Measurements from ENCODE around the gene IL32. TPM values are rescaled to one million over a fixed set of nuclear protein-coding genes. Genes with fewer than 3 reads are reported as not detected.
"Not testable (repeated sequence)": the region's sequence is repeated elsewhere in the genome, so short reads cannot be mapped to it uniquely, and the experiment has no call there.

The IL32 gene
- total and polyA plus RNA-seq, 8 donors: 59.4 to 310 (median 65.5) TPM

DNA sequence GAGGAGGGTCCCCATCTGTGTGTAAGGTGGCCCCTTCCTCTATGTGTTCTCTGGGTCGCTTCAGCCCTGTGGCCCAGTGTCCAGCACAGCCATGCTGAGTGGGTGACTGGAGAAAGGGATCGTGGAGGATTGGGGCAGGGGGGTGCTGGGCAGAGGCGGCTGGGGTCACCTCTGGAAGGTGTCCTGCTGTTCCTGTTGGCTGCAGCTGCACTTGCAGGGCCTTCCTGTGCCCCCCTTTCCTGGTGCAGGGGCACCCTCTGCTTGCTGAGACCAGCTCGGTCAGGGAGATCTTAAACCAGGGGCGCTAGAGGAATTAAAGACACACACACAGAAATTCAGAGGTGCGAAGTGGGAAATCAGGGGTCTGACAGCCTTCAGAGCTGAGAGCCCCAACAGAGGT lies 11.1 kb downstream of the IL32 start:
- no peaks in the 10 kb centered on the region for H3K9me3 ChIP-seq
- no peak overlapping the region for H3K4me3 ChIP-seq
- intact Hi-C loops (cut with DNase I): no loop called here
- TF ChIP-seq, protein P1, sequence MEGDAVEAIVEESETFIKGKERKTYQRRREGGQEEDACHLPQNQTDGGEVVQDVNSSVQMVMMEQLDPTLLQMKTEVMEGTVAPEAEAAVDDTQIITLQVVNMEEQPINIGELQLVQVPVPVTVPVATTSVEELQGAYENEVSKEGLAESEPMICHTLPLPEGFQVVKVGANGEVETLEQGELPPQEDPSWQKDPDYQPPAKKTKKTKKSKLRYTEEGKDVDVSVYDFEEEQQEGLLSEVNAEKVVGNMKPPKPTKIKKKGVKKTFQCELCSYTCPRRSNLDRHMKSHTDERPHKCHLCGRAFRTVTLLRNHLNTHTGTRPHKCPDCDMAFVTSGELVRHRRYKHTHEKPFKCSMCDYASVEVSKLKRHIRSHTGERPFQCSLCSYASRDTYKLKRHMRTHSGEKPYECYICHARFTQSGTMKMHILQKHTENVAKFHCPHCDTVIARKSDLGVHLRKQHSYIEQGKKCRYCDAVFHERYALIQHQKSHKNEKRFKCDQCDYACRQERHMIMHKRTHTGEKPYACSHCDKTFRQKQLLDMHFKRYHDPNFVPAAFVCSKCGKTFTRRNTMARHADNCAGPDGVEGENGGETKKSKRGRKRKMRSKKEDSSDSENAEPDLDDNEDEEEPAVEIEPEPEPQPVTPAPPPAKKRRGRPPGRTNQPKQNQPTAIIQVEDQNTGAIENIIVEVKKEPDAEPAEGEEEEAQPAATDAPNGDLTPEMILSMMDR (IDR thresholded peaks at IDR 0.05): no peak
- ATAC-seq (no peak), DNase-seq (no peak)
- no peaks in the 10 kb centered on the region for H3K27me3 ChIP-seq
- H3K27ac ChIP-seq: peak overlapping the region in 1 of 2 donors; percentile 43
- H3K36me3 ChIP-seq: peaks cover 0 to 3% of the 10 kb centered on the region in 2 donors
- peaks cover 0 to 21% of the 10 kb centered on the region in 2 donors for H3K4me1 ChIP-seq

DNA sequence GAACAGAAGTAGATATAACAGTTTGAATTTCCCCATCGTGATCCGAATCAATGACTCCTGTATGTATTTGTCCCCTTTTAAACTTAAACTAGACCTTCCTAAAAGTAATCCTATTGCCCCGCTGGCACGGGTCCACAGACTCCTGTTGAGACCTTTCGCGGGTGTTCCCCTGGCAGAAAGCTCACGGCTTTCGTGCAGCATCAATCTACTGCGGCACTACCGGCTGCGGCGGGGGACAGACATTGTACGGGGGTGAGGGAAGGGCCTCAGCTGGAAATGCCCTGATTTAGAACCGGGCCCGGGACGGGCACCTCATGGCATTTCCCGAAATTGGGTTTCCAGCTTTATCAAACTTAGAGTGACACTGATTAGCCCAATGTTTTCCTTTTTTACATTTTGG lies 14.6 kb downstream of the IL32 start:
- Histone ChIP-seq H3K27ac (no peak overlapping the region), H3K4me3 (no peak overlapping the region), H3K36me3 (peaks cover 0 to 3% of the 10 kb centered on the region in 2 donors), H3K9me3 (no peaks in the 10 kb centered on the region), H3K27me3 (no peaks in the 10 kb centered on the region), H3K4me1 (peaks cover 0 to 8% of the 10 kb centered on the region in 2 donors)
- intact Hi-C loops (cut with DNase I): no loop called here
- TF ChIP-seq, protein P1 (IDR thresholded peaks at IDR 0.05): no peak
- DNase-seq (peak in 1 of 4 donors; percentile 53), ATAC-seq (no peak)

DNA sequence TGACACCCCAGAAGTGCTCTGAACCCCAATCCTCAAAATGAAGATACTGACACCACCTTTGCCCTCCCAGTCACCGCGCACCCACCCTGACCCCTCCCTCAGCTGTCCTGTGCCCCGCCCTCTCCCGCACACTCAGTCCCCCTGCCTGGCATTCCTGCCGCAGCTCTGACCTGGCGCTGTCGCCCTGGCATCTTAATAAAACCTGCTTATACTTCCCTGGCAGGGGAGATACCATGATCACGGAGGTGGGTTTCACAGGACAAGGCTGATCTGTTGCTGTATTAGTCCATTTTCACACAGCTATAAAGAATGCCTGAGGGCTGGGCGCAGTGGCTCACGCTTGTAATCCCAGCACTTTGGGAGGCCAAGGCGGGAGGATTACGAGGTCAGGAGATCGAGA lies 16.5 kb downstream of the IL32 start:
- H3K36me3 ChIP-seq; intact Hi-C loops (cut with DNase I); H3K9me3 ChIP-seq; H3K27me3 ChIP-seq; H3K27ac ChIP-seq; H3K4me3 ChIP-seq; ATAC-seq; DNase-seq: not testable (repeated sequence)
- peaks cover 0 to 22% of the 10 kb centered on the region in 2 donors for H3K4me1 ChIP-seq

DNA sequence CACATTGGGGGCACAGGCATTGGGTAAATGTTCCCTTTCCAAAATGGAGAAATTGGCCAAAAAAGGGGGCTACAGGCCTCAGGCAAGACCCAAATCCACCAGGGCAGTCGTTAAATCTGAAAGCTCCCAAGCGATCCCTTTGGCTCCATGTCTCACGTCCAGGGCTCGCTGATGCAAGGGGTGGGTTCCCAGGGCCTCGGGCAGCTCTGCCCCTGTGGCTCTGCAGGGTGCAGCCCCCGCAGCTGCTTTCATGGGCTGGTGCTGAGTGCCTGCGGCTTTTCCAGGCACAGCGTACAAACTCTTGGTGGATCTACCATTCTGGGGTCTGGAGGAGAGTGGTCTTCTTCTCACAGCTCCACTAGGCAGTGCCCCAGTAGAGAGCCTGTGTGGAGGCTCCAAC lies 18.0 kb downstream of the IL32 start:
- peaks cover 7 to 35% of the 10 kb centered on the region in 2 donors for H3K4me1 ChIP-seq
- intact Hi-C loops (cut with DNase I); H3K27ac ChIP-seq; ATAC-seq; H3K36me3 ChIP-seq; DNase-seq; H3K4me3 ChIP-seq; H3K9me3 ChIP-seq; H3K27me3 ChIP-seq: not testable (repeated sequence)

DNA sequence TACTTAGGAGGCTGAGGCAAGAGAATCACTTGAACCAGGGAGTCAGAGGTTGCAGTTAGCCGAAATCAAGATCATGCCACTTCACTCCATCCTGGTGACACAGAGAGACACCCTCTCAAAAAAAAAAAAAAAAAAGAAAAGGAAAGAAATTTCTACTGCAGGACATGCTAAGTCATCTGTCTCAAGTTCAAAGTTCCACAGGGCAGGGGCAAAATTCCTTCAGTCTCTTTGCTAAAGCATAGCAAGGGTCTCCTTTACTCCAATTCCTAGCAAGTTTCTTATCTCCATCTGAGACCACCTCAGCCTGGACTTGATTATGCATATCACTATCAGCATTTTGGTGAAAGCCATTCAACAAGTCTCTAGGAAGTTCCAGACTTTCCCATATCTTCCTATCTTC lies 19.1 kb downstream of the IL32 start:
- DNase-seq (no peak), ATAC-seq (no peak)
- Histone ChIP-seq H3K27me3 (no peaks in the 10 kb centered on the region), H3K36me3 (no peaks in the 10 kb centered on the region), H3K4me1 (peaks cover 7 to 35% of the 10 kb centered on the region in 2 donors), H3K9me3 (no peaks in the 10 kb centered on the region), H3K27ac (no peak overlapping the region), H3K4me3 (no peak overlapping the region)
- intact Hi-C loops (cut with DNase I): no loop called here
- TF ChIP-seq, protein P1 (IDR thresholded peaks at IDR 0.05): no peak

DNA sequence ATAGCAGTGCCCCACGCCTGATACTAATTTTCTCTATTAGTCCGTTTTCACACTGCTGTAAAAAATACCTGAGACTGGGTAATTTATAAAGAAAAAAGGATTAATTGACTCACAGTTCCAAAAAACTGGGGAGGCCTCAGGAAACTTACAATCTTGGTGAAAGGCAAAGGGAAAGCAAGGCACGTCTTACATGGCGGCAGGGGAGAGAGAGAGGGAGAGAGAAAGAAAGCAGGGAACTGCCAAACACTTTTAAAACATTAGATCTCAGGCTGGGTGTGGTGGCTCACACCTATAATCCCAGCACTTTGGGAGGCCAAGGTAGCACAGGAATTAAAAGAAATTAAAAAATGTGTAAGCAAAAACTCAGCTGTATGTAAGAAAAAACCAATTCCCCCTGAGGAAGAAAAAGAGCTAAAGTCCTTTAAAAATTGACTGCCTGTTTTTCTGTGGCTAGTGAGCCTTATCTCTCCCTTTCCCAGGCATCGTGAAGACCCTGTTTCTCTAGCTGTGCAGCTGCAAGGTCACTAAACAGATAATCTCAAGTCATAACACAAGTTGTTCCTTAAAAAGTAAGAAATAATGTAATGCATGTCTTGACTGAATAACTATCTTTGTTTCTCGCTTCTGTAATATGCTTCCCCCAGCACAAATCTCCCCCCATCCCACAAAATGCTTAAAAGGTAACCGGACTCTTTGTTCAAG lies 19.7 kb downstream of the IL32 start:
- no peaks in the 10 kb centered on the region for H3K27me3 ChIP-seq
- no peak overlapping the region for H3K4me3 ChIP-seq
- no peaks in the 10 kb centered on the region for H3K36me3 ChIP-seq
- ATAC-seq (no peak), DNase-seq (no peak)
- no peak overlapping the region for H3K27ac ChIP-seq
- intact Hi-C loops (cut with DNase I): no loop called here
- H3K4me1 ChIP-seq: peaks cover 7 to 35% of the 10 kb centered on the region in 2 donors
- H3K9me3 ChIP-seq: no peaks in the 10 kb centered on the region
- TF ChIP-seq, protein P1 (IDR thresholded peaks at IDR 0.05): no peak
